Testis (tissue), 2 donors: ENCODE measurements around the gene ULBP3.

Experiments used
- CTCF ChIP-seq, 3 experiments: fragments of 450-650 bp in 2 of 3; fragments of 200-600 bp in 1 of 3; sonication (generic) in 1 of 3; IDR thresholded peaks; one replicate each; pipeline ENCODE4 v1.5.1; 2016 to 2019; ENCODE audit warnings: antibody characterized with exemption in 3 of 3, mild to moderate bottlenecking in 2 of 3, moderate library complexity in 1 of 3
- POLR2A ChIP-seq: fragments of 450-650 bp; IDR thresholded peaks from one replicate; pipeline ENCODE4 v1.6.1; 2017; ENCODE audit warnings: antibody characterized with exemption, mild to moderate bottlenecking, moderate library complexity

- TF ChIP-seq CTCF (IDR thresholded peaks at IDR 0.05) (no peak), POLR2A (no peak)
Measured at GRCh38 chr6:150056156-150056555, 12.8 kb downstream of the ULBP3 start.
